Sciatic nerve (tissue), 2 donors: ENCODE measurements around the gene MLIP. TPM values are rescaled to one million over a fixed set of nuclear protein-coding genes. Genes with fewer than 3 reads are reported as not detected.

Source experiments
- ATAC-seq: fragments of 200-7000 bp; cut with Tn5 transposase; one replicate; pipeline ENCODE4 v1.9.1; 2020; ENCODE audit warnings: mild to moderate bottlenecking, moderate library complexity
- DNase-seq: peaks from one replicate; pipeline ENCODE4 v3.0.0-alpha.2; 2020; ENCODE audit warnings: low spot score
- intact Hi-C: fragments of 100-400 bp; cut with DNase I; formaldehyde crosslinking; loops from one replicate; pipeline ENCODE4 v1.14.2; 2022
- total RNA-seq: library from RNA; stranded (reverse); fragmentation: NEBNext Ultra II Directional; extraction: Animal tissue kit (Norgen Biotek cat#: 25700); gene quantifications from one replicate; pipeline ENCODE4 v1.2.1, GENCODE V29; 2021
- donor health status: DM: no; HTN: no; CAD: no.
- donor health status: DM: no; HTN: no; CAD: no.

Gene MLIP
- total RNA-seq, 1 donor from 2014 or later: 396 TPM

DNA sequence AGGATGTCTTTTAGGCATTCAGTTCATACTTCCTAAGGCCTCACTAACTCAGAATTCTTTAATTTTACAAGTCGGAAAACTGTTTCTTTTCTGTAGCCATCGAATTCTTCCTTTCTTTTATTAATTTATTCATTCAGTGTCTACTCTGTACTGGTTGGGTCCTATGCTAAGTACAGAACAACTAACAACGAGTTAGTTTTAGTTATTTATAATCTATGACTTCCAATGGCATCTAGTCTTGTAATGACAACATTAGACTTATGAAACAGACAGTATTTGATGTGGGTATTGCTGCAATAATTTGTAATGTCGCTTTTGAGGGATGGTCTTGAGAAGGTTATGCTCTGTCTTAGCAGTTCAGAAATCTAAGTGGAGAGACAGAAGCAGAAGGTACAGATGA, 141.7 kb downstream of the MLIP start:
- ATAC-seq (no peak), DNase-seq (no peak)
- intact Hi-C loops: no loop called here

DNA sequence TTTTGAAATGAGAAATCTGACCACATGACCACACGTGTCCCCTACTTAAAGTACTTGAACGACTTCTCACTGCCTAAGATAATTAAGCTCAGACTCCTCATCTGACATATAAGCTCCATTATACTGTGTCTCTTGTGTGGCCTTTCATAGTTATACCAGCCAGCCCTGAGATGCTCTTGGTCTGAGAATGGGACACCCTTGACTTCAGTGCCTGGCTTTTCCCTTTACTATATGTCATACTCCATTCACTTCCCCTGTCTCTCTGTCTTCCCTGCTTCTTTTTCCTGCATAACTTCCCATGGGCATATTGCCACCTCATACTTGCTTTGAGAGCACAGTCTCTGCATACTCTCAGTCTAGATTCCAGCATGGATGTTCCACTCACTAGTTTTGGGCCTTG, 143.6 kb downstream of the MLIP start:
- no peak for ATAC-seq
- intact Hi-C loops: no loop called here

DNA sequence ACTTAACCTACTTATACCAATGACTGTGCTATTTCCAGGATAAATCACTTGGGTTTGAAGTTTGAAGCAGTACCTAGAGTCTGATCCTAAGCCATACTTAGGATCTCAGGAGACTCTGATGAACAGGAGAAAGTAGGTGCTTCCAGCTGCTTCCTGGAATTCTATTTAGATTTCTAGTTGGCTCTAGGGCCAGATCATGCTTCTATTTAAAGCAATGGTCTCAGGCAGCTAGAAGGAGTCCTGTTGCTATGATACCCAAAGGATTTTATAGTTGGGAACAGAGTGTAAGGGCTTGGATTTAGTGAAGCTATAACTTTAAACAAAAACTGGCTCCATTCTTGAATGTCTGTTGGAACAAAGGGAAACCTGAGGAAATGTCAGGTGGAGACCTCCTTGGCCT, 144.6 kb downstream of the MLIP start:
- ATAC-seq (peak; percentile 55), DNase-seq (no peak)
- intact Hi-C loops: no loop called here

More for the DNA sequence above, 143.6 kb downstream of the MLIP start:
- no peak for DNase-seq

DNA sequence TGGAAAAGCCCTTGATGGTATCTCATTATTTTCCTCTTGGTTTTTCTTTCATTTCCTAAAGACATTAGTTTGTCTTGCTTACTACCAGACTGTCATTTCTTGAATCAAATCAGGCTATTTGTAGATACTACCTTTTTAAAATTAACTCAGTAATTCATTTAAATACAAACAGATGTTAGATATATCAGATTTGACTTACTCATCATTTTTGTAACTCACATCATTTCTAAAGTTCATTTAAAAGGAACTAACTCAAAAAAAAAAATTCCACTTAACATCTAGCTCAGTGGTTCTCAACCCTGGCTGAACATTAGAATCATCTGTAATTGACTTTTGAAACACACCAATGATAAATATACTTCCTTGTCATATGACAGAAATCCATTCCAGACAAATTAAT, 148.8 kb downstream of the MLIP start:
- ATAC-seq (no peak), DNase-seq (no peak)
- intact Hi-C loops: no loop called here

DNA sequence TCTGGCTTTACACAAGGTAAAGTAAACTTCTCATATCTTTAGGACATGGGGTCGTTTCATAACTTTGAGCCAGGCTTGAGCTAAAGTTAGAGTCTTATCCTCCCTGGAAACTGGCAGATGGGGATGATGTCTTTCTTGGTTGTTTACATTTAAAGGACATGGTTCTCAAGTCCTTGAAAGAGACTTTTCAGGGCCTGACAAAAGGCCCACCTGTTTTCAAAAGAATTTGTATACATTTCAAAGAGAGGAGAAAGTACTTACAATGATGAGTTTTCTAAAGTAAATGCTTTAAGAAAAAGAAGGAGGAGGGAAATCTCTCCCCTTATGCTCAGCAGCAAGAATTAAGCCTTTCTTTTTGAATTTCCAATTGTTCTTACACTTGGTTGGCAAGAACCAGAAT, 151.3 kb downstream of the MLIP start:
- ATAC-seq (no peak), DNase-seq (no peak)
- intact Hi-C loops: no loop called here

DNA sequence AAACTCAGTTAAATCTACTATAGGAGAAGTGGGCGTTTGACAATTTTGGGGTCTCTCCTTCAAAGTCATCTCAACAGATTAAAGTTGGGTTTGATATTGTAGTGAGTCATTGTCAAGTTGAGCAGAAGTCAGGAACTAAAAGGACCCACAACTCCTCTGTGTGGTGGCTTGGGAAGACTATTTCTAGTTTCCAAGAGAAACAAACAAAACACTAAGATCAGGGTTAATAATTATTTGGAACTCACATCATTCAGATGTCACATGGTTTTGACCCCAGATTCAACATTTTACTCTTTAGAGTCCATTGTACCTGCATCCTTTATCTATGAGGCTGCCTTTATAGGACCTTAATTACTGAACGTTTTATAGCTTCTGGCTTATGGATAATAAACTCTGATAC, 151.7 kb downstream of the MLIP start:
- no peak for ATAC-seq
- intact Hi-C loops: no loop called here
- DNase-seq: no peak

DNA sequence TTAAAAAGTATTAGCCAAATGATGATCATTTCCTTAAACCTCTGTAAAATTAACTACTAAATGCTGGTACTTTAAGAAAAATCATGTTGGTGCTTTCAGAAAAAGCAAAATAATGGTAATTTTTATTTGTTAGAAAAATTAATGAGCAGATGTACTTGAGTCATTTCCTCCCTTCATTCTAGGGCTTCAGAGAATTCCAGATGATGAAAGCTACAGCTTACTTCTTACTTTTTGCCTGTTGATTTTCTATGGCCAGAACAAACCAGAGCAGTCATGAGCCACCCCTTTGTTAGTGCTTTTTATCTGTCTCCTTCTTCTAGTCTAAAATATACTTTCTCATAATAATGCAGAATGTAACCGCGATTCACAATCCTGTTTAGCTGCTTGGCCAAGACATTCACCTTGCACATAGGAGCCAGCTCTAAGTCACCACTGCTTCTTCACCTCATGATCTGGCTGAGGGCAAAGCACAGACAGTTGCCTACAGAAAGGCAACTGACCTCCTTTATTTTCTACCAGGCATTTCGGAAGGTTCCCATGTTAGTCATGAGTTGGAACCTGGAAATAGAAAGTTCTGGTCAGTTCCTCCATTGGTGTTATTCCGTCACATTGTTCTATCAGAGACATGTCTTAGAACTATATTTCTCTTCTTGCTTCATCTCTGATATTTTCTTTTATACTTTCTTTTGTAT, 153.5 kb downstream of the MLIP start:
- no peak for ATAC-seq
- intact Hi-C loops: no loop called here

DNA sequence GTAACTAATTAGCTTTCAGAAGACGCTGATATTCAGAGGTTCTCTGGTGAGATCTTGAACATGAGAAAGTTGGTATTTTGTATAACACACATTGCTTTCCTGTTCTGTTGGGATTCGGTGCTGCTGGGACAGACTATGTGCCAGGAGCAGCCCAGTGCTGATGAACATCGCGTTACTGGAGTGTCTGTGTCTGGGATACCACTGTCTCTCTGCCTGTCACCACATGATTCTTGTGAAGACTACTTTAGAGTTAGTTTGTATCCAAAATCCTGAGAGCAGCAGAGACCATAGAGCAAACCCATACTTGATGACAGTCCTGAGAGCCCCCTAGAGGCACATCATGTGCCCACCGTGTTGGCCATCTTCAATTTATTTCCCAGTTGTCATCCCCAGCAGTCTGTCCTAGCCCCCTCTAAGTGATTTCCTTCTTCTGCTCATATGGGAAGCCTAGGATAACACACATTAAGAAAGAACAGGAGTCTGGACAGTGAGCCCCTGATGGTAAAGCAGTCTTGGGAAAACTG, 155.2 kb downstream of the MLIP start:
- intact Hi-C loops: no loop called here
- DNase-seq: no peak
- no peak for ATAC-seq

More for the DNA sequence above, 153.5 kb downstream of the MLIP start:
- DNase-seq: no peak

DNA sequence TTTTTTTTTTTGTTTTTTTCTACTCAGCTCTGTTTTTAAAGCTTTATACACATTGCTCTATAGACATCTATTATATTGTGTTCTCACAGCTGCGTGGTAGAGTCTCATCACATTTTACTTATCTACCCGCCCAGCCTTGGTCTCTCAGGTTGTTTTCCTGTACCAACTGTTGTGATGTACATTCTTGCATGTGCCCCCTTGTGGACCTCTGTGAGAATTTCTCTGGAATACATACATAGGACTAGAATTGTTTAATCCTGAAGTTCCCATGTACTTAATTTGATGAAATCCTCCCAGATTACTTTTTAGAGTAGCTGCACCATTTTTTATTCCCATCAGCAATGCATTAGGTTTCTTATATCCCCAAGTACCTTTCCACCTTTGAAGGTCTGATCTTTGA, 156.6 kb downstream of the MLIP start:
- intact Hi-C loops: no loop called here

DNA sequence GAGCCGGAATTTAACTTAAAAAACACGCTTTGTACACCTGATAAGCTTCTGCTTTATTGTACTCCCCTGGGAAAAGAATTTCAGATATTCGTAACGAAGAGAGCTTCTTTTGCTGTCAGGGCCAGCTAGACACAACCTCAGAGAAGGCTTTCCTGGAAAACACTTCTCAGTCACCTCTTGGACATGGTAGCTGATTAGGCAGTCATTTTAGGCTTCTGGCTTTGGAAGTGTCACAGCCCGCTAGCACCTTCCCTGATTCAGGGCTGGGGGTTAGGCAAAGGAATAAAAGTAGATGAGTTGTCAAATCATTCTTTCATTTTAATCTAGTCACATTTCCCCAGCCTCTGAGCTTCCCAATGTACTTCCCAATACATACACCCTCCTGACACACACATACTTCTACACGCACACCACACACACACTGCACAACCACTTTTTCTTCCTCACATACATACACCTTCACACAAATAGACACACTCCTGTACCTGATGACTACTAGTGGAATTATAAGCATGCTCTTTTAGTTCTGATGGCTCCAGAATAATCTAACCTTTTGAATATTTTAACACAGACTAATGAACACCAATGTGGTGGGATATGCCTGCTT, 162.1 kb downstream of the MLIP start:
- DNase-seq (no peak), ATAC-seq (no peak)
- intact Hi-C loops: no loop called here

More for the DNA sequence above, 156.6 kb downstream of the MLIP start:
- no peak for DNase-seq
- no peak for ATAC-seq

DNA sequence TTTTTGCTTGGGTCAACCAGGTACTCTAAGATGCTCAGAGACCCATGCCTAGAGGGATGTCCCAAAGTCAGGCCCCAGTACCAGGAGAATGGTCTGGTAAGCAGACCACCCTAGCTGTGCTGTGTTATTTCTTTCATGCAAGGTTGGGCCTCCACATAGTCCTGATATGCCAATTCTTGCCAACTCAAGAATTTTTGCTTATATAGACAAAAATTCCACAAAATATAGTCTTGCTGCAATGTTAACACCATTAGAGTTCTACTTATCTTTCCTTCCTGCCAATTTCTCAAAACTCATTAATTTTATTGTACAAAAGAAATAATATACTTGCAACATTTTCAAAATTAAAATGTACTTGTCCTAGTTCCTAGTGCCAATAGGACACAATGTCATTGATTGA, 163.1 kb downstream of the MLIP start:
- intact Hi-C loops: no loop called here
- DNase-seq: no peak
- no peak for ATAC-seq

DNA sequence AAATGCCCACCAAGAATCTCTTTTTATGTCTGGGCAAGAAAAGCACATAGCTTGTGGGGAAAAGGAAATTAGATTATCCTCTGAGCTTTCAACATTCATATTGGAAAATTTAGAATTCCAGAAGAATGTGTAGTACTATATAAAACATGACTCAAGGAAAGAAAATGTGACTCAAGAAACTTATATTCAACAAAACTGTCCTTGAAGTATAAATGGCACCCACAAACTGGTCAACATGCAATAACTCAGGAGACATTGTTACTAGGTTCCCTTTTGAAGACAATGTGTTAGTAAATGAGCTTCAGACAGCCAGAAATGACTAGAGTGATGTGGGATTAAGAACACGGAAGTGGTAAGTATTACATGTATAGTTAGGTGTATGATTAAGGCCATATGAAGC, 170.9 kb downstream of the MLIP start:
- no peak for ATAC-seq
- DNase-seq: no peak
- intact Hi-C loops: no loop called here

DNA sequence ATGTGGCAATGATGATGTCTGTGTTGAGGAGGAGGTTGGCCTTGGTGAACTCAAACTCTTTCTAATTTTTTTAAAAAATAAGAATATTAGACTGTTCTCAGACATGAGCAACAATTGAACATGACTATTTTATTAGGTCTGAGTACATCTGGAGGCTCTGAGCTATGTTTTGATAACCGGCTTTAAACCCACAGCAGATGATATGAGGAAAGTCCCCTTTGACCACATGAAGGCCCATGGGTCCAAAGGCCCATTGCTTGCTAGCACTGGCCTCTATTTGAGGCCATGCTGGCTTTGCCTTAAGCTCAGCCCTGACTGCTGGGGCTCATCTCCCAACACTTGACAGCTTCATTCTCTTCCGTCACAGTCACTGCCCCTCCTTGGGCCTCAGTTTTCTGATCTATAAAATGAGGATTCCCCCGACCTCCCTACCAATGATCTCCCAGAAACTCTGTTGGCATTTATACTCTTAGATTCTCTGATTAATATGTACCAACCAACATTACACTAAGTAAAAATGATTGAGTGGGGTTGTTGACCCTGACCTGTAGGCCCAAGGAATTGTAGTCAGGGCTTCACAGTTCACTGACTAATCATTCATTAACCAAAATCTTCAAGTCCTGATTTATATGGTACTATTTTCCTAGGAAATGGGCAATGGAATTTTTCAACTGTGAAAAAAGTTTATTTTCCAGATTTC, 173.1 kb downstream of the MLIP start:
- intact Hi-C loops: no loop called here
- peak; percentile 97 for ATAC-seq
- DNase-seq: peak; percentile 62

DNA sequence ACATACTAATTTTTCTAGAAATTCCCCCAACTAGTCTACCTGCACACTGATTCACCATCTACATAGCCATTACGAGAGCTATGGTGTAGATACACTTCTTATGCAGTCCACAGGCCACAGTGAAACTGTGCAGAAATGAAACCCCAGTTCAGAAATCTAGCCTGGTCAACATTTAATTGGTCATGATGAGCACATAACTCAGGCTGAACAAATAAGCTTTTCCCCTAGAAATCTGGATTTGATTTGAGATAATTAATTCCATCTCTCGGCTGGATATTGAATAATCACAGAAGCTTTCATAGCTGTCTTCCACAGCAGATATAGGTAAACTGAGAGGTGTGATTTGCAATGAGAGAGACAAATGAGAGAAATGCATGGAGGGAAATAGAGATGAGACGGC, 174.4 kb downstream of the MLIP start:
- peak; percentile 76 for ATAC-seq
- no peak for DNase-seq
- intact Hi-C loops: no loop called here

DNA sequence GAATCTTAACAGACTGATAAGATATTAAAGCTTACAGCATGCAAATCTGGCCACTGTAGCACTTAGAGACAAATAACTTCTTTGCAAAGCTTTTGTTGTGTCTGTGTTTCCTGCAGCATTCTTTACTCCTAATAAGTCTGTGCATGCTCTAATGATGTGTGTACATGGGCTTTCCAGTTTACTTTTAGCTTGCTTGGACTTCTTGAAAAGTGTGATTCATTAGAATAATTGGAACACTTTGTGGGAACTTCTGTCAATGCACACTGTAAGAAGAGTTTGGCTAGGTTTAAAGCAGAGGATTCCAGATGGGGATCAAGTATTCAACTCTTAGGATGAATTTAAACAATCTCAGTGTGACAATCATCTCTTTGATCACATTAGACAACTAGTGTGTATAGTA, 174.9 kb downstream of the MLIP start:
- intact Hi-C loops: no loop called here
- ATAC-seq (no peak), DNase-seq (no peak)

DNA sequence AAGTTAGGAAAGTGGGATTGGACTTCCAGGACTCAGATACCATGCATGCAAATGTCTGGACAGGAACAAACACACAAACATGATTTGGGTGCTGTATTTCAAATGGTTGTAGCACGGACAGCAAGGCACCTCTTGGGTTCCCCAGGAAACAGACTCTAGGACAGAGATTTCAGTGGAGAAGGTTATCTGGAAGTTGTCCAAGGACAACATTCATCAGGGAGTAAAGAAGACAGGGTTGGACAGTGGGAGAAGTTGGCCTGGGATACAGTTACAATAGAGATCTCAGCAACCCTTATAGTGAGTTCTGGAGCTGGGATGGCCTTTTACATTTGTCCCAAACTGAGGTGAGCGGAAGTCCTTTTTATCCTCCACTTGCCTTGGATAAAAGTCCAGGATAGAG, 177.2 kb downstream of the MLIP start:
- no peak for ATAC-seq

DNA sequence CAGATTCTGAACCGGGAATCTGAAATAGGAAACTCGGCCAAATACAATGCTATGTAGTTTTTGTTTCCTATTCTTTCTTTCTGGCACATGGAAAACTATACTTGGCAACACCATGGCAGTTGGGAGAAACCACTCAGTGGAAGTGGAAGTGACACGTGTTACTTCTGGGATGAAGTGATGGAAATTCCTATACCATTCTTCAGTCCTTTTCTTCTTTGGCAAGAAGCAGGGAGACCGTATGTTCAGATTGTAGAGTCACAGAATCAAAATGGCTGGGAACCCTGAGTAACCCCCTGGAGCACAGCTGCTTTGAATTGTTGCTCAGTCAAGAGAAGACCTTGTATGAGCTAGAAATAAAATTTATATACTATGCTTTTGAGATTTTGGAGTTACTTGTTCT, 178.2 kb downstream of the MLIP start:
- intact Hi-C loops: no loop called here
- no peak for DNase-seq
- no peak for ATAC-seq

More for the DNA sequence above, 177.2 kb downstream of the MLIP start:
- DNase-seq: no peak
- intact Hi-C loops: no loop called here

DNA sequence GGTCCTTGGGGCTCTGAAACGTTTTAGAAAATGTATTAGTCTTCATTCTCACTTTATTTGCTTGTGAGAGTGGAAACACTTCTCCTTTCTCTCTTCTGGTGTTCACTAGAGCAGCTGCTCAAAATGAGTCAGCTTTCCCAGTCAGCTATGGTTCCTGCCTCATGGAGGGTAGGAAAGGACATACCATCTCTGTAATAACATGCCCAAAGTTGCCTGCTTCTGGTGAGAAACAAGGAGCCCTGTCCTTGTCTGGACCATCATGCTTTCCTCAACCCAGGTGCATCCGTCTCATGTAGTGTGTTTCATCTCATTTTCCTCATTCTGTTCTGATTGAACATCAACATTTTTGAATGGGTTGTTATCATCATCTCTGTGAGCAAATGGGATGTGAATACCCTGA, 179.9 kb downstream of the MLIP start:
- DNase-seq (no peak), ATAC-seq (no peak)
- intact Hi-C loops: no loop called here

DNA sequence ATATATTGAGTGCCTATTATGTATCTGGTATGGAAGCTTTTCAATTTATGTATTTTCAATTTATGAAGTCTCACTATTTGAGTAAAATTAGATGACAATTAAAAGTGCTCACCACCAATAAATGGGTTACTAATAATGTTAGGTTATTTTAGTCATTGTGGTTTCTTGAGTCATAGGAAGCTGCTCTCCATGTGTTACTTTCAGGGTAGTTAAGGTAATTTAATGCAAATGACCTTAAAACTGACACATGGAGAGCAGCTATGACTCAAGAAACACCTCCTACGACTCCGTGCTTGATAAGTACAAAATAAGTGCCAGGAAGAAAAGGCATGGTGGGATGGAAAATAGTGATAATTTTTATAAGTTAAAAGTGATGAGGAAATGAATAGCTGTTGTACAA, 180.5 kb downstream of the MLIP start:
- intact Hi-C loops: no loop called here
- ATAC-seq (no peak), DNase-seq (no peak)

DNA sequence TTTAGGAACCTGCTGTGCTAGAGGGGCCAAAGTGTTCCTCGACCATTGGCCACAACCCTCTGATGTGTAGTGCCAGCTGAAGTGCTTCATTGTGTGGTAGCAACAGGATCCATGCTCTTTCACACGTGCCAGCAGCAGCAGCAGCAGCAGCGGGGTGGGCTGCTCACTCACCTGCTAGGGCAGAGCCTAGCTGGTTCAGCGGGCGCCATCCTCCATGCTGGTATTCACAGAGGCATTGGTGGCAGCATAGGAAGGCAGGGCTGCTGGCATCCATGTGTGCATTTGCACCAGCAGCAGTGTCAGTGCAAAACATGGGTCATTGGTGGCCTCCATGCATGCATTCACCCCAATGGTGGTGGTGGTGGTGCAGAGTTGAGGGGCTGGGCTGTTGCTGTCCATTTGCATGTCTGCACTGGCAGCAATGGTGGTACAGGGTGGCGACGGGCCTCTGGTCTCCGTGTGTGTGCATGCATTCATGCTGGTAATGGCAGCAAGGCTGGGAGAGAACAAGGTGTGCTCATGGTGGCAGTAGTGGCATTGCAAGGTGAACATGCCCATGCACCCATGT, 183.8 kb downstream of the MLIP start:
- intact Hi-C loops: no loop called here
- DNase-seq (no peak), ATAC-seq (no peak)
